GM20431 (cell line): ENCODE data around the gene PCNX2.

Source experiments
- in situ Hi-C: fragments of 300-500 bp; cut with MseI, MboI; formaldehyde crosslinking; loops from one replicate; pipeline ENCODE4 v1.15.0; 2020; ENCODE audit warnings: low sequenced_read_pairs; ENCODE audit not compliant: unreplicated experiment

Gene PCNX2

GRCh38 chr1:232980355-232980978 lies 315.1 kb downstream of the PCNX2 start:
- in situ Hi-C loops = no loop called here

DNA sequence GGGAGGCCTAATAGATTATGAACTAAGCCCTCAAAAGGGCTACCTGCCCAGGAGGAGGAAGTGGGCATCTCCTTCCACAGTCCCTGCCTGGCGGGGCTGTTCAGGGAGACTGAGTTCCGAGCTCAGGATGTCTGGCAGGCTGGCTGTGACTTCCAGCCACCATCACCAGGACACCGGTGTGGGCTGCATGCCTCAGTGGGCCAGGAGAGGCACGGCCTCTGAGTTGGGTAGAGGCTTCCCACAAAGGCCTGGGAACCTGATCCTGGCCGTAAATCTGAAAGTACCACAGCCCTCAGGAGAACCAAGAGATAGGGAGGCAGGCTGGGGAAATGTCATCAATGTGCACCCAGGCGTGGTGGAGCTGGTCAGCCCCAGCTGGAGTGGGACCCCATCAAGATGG lies 316.0 kb downstream of the PCNX2 start:
- in situ Hi-C loops = no loop called here

DNA sequence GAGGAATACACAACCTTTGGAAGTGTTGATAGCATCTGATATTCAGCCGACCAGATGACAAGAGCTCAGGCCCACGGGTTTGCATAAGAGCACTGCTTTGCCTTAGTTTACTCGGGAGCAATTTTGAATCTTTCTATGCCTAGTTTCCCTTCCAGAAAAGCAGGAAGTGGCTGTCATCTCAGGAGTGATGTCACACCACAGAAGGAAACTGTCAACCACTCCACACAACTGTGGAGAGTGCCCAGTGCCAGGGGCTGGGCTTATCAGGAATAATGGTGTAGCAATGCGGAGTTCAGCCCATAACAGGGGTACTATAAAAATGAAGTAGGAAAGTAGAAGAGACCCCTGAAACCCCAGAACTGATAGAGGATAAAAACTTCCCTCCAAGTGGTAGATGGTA lies 316.7 kb downstream of the PCNX2 start:
- in situ Hi-C loops = no loop called here

GRCh38 chr1:232978091-232978634 lies 317.4 kb downstream of the PCNX2 start:
- in situ Hi-C loops = no loop called here

- in situ Hi-C loops = no loop called here
Measured at GRCh38 chr1:232974971-232975370, 320.6 kb downstream of the PCNX2 start.

- in situ Hi-C loops = no loop called here
Measured at GRCh38 chr1:232973652-232974611, 321.6 kb downstream of the PCNX2 start.

GRCh38 chr1:232970508-232970907 lies 325.0 kb downstream of the PCNX2 start:
- in situ Hi-C loops = no loop called here

GRCh38 chr1:232969799-232970198 lies 325.7 kb downstream of the PCNX2 start:
- in situ Hi-C loops = no loop called here

GRCh38 chr1:232968965-232969364 lies 326.6 kb downstream of the PCNX2 start:
- in situ Hi-C loops = no loop called here

- in situ Hi-C loops = no loop called here
Measured at GRCh38 chr1:232968391-232968790, 327.1 kb downstream of the PCNX2 start.

DNA sequence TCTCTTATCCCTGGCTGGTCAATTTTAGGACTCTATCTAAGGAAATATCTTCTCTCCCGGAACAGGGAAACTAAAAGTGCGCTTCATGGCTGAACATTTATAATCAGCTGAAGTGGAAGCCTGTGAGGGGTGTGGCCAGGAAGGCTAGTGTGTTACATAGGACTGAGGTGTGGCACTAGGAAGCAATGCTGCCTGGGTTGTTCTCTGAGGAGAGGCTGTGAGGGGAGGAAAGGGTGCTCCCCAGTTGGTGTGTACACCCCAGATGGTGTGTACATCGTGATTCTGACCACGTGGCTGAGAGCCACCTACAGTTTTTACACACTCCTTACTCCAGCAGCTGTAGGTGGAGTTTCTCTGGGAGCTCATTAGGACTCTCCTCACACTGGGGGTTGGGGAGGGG lies 328.9 kb downstream of the PCNX2 start:
- in situ Hi-C loops = no loop called here

- in situ Hi-C loops = no loop called here
Measured at GRCh38 chr1:232965912-232966217, 329.7 kb downstream of the PCNX2 start.

GRCh38 chr1:232965124-232965911 lies 330.2 kb downstream of the PCNX2 start:
- in situ Hi-C loops = no loop called here

DNA sequence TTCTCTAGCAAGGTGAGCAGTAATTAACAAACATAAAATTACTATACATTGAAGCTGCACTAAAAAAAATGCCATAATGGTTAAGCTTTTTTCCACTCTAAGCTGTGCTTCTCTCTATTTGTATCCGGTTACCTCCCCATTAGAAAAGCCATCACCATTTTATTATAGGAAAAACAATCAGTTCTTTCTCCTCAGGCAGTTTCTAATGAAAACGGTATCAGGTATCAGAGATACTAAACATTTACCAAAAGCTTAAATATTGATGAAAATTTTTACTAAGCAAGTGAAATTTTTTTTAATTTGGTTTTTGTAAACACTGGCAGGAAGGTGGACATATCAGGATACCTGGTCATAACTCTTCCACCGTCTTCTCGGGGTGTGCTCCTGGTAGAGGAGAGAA lies 330.9 kb downstream of the PCNX2 start:
- in situ Hi-C loops = no loop called here

DNA sequence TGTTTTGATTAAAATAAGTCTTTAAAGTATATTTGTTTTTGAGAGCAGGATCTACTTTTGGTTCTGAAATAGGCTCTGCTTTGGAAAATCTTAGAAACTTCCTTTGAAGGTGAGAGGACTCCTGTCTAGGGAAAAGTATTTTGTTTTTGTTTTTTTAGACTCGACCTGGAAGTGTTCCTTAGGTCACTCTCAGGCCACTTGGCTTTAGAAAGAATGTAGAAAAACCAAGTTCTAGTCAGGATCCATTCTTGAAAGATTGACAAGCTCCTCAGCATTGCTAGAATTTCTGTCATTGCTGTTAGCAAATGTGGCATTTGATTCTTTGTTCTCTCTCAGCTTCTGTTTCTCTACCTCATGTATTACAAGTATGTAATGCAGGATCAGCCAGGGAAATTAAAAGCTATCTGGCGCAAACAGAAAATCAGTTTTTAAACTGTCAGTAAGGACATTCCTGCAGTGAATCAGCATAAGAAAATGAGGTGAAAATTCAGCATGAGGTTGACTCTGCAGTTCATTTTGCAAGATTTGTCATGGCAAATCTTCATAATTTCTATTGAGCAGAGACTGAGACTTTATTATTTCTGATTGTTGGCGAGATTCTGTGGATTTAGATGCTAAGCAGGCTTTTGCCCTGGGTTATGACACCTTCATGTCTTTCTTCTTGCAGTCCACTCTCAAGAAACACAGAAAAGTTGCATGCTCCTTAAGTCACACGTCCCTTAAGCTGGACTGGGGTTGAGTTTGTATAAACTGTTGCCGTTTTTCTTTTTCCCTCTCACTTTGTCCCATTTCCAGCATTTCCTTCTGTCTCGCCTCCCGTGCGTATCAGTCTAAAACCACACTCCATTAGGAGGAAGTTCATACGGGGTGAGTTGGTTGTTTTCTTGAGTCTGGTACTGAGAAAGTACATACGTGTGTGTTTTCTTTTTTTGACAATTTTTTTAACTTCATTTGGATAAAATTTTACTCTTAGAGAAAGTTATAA lies 332.5 kb downstream of the PCNX2 start:
- in situ Hi-C loops = no loop called here

DNA sequence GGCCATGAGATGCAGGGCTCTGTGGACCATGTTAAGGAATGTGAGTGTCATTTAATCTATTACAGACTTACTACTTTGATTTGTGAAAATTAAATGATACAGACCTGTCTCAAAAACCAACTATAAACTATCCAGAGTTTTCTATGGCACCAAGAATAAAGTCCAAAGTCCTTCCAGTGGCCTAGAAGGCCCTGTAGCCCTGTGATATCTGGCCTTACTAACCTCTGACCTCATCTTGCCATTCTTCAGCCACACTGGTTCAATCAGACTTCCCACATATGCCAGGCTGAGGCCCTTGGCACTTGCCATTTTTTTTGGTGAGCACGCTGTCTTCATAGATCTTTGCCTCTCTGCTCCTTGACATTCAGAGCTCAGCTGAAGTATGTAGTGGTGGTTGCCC lies 337.5 kb downstream of the PCNX2 start:
- in situ Hi-C loops = no loop called here

GRCh38 chr1:232956081-232956480 lies 339.4 kb downstream of the PCNX2 start:
- in situ Hi-C loops = no loop called here

DNA sequence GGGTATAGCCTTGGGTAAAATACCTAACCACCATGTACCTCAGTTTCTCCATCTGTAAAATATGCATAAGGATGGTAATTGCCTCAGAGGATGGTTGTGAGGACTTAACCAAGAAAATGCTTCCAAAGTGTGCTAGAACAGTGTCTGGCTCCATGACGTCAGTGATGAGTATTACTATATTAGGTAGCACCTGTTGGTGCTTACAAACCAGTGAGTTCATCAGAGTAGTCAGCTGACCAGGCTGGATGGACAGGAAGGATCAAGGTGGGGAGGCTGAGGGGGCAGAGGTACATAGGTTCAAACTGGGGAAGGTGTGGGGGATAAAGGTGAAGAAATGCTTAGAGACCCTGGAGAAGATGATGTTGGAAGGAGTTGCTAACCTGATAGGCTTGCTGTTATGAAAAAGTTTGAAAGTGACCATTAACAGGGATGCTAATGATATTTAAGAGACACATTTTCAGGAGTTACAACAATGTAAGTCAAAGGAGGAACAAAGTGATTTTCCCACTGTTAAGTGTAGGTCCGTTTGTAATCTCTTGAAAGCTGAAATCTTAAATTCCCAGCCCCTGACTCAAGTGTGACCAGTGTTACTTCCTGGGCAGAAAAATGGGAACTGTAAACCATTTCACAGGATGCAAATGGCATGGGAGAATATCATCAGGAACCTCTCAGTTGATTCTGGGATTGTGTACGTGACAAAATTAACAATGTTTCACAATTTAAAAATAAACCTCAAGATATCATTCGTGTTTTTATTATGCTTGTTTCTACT lies 340.7 kb downstream of the PCNX2 start:
- in situ Hi-C loops = no loop called here
